ENCODE data around the gene KCNAB1. TPM values are rescaled to one million over a fixed set of nuclear protein-coding genes. Genes with fewer than 3 reads are reported as not detected.

KCNAB1 gene
- total RNA-seq, 1 donor from 2014 or later, result under 0.01 TPM

- DNase-seq (ENCODE audit: low read depth in 2 of 2), result no peak
Measured at GRCh38 chr3:156400735-156401134, 280.4 kb downstream of the KCNAB1 start.

- DNase-seq (ENCODE audit: low read depth in 2 of 2), result no peak
Measured at GRCh38 chr3:156404217-156404616, 283.8 kb downstream of the KCNAB1 start.

DNA sequence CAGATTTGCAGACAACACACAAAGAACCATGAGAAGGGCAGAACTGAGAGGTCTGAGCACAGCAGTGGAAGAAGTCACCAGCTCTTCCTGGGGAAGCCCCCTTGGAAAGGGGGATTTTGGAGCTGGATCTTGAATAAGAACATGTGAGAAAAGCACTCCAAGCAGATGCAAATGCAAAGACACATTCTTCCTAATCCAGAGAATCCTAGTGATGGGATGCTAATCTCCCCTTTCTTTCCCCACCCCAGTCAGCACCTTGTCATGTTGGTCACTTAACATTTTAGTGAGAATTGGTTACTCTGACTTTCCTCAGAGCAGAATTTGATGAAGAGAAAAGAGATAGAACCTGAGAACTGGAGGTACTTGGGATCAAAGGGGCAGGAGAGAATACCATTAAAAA, 286.0 kb downstream of the KCNAB1 start:
- DNase-seq (ENCODE audit: low read depth in 2 of 2), result no peak

DNA sequence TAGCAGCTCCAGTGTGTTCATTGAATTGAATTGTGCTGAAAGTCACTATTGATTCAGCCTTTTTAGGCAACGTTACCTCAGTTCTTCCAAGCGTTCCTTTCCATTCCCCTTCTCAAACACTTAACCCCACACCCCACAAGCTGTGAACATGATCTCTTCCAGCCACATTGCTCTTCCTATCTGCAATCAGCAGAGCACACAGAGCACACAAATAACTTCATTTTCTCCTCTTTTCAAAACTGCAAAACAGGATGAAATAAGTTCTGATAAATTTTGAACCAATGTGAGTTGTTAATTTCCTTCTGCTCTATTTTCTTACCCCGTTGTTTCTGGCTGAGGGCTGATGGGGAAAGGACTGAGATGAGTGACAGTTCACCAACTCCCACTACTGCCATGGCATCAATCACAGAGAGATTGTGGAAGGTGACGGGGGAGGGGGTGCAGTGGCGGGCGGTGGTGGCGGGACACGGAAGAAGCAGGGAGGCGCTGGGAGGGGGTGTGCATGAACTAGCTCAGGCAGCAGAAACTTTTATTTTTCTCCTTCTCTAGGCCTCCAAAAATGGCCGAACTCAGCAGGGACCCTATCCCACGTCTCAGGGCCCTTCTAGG, 287.3 kb downstream of the KCNAB1 start:
- no peak for DNase-seq (ENCODE audit: low read depth in 2 of 2)

DNA sequence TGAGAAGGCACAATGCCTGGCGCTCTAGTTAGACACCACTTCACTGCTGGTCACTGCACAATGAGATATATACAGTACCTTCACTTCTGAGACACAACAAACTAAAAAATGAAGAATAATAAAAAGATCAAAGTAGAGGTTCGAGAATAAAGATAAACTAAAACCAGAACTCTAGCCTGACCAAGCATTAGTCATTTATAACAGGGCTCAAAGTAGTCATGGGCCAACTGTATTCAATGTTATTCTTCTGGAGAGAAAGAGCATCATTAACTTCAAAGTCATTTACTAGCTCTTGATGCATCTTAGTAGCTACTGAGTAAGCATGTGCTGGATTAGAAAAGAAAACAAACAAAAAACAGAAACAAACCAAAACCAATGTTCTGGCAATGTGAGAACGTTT, 289.3 kb downstream of the KCNAB1 start:
- no peak for DNase-seq (ENCODE audit: low read depth in 2 of 2)

- no peak for DNase-seq (ENCODE audit: low read depth in 2 of 2)
Measured at GRCh38 chr3:156412600-156412999, 292.2 kb downstream of the KCNAB1 start.

GRCh38 chr3:156413293-156413892, 293.0 kb downstream of the KCNAB1 start:
- no peak for DNase-seq (ENCODE audit: low read depth in 2 of 2)

DNA sequence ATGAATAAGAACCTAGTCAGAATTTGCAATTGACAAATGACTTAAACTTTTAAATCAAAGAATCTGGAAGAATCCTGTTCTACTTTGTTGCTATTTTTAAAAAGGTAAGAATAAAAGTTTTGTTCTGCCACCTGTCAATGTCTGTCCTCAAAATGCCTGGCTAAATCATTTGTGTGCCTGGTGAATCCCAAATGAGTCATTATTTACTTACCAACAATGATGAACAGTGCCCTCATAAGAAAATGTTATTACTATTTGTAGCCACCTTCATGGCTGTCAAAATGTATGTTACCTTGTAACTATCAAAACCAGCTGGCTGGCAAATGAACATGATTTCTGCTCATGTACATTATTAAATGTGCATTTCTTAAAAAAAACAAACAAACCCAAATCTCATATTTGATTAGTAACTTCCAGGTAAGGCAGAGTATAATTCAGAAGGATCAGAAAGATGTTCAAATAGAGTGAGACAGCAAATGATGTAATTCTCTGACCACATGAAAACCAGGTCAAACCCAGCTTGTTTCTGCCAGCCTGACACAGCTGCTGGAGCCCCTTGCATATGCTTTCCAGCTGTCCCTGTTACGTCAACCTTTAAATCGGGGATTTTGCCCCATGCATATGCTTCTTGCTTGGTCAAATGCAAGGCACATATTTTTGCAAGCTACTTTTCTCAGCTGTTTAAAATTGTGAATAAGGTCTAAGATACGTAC, 296.6 kb downstream of the KCNAB1 start:
- no peak for DNase-seq (ENCODE audit: low read depth in 2 of 2)

GRCh38 chr3:156417559-156418132, 297.3 kb downstream of the KCNAB1 start:
- no peak for DNase-seq (ENCODE audit: low read depth in 2 of 2)

GRCh38 chr3:156418428-156418827, 298.1 kb downstream of the KCNAB1 start:
- no peak for DNase-seq (ENCODE audit: low read depth in 2 of 2)

DNA sequence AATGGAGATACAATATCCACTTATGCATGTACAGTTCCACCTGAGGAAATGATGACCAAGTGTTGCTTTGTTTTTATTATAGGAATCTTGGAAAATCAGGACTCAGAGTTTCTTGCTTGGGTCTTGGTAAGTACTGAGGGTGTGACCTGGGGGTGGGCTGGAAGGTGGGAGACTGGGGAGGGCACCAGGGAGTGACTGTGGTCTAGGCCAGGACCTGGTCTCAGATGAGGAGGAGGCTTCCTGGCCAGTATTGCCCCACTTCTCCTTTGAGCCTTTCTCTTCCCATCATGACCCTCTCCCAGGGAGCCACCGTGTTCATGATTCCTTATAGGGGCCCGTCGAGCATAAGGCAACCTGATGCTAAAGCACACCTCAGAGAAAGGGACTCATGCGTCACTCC, 301.2 kb downstream of the KCNAB1 start:
- no peak for DNase-seq (ENCODE audit: low read depth in 2 of 2)

DNA sequence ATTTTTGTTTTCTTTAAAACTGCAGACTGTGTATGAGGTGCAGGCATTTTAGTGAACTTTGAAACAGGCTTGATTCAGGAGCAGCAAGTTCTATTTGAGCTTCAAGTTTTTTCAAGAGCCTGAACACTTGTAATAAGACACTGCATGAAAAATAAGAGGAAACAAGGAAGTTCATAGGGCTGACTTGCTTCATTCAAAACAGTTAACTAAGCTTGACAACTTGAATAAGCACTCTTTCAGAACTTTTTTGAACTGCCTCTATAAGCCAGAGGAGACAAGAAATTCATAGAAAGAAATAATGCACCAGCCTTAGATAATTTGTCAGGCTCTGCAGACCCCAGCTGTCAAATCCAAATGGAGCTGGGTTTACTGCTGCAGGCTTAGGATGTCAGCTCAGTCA, 304.4 kb downstream of the KCNAB1 start:
- no peak for DNase-seq (ENCODE audit: low read depth in 2 of 2)

GRCh38 chr3:156425651-156426050, 305.3 kb downstream of the KCNAB1 start:
- no peak for DNase-seq (ENCODE audit: low read depth in 2 of 2)

- no peak for DNase-seq (ENCODE audit: low read depth in 2 of 2)
Measured at GRCh38 chr3:156429125-156429524, 308.7 kb downstream of the KCNAB1 start.

- no peak for DNase-seq (ENCODE audit: low read depth in 2 of 2)
Measured at GRCh38 chr3:156431334-156432124, 311.2 kb downstream of the KCNAB1 start.

DNA sequence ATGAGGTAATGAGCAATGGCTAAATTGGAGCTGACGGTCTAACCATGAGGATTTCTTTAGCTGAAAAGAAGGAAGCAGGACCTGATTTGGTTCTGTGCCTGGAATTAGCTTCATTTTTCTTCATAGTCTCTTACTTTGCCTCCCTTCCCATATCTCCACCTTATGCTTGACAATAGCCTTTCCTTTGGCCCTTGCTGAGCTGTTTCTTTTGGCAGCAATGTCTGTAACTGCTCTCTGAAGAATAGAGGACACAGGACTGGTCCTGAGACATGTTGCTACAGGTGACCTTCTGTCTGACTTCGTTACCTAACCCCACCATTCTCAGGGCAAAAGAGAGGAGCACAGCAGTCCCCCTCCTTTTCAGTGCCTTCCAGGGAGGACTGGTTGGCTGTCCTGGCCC, 312.2 kb downstream of the KCNAB1 start:
- DNase-seq (ENCODE audit: low read depth in 2 of 2), result no peak

GRCh38 chr3:156433138-156433537, 312.8 kb downstream of the KCNAB1 start:
- peak in 1 of 2 donors; percentile 9 for DNase-seq (ENCODE audit: low read depth in 2 of 2)

GRCh38 chr3:156433910-156434309, 313.5 kb downstream of the KCNAB1 start:
- no peak for DNase-seq (ENCODE audit: low read depth in 2 of 2)

- DNase-seq (ENCODE audit: low read depth in 2 of 2), result no peak
Measured at GRCh38 chr3:156434921-156435320, 314.5 kb downstream of the KCNAB1 start.

DNA sequence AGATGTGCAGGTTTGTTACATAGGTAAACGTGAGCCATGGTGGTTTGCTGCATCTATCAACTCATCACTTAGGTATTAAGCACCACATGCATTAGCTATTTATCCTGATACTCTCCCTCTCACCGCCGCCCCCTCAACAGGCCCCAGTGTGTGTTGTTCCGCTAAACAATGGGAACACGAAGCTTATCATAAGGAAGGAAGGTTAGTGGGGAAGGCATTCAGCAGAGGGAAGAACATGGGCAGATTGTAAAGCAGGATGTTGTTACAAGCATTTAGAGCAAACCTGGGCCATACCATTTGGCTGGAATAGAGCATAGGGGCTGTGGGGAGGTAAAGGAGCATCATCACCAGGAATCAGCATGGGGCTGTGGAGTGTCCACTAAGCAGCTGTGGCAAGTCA, 322.7 kb downstream of the KCNAB1 start:
- peak in 1 of 2 donors; percentile 19 for DNase-seq (ENCODE audit: low read depth in 2 of 2)

- DNase-seq (ENCODE audit: low read depth in 2 of 2), result no peak
Measured at GRCh38 chr3:156445117-156446090, 325.0 kb downstream of the KCNAB1 start.

Data from dermis microvascular lymphatic vessel endothelial cell (primary cell).